Keratinocyte (primary cell): ENCODE results near the gene SLC7A1. TPM values are rescaled to one million over a fixed set of nuclear protein-coding genes. Genes with fewer than 3 reads are reported as not detected.
A peak's percentile ranks its signal among the peaks of the same experiment; 100 is the strongest.

Source experiments
- DNase-seq: peaks from one replicate; pipeline ENCODE4 v3.0.0-alpha.2; 2011; ENCODE audit warnings: low read depth, missing footprints, low spot score
- FAIRE-seq: peaks from 2 replicates; lab custom pipeline; 2011; peaks lifted over from hg19 to GRCh38; lab: Jason Lieb, UNC
- H2AFZ ChIP-seq: 2 replicates; pipeline ENCODE4 v1.6.0; 2012; ENCODE audit warnings: low read length, control low read depth, inconsistent platforms; ENCODE audit not compliant: control insufficient read depth
- H3K27ac ChIP-seq: 2 replicates; pipeline ENCODE4 v1.5.1; 2011; ENCODE audit warnings: low read length; ENCODE audit not compliant: control insufficient read depth, insufficient read depth
- H3K27me3 ChIP-seq: 3 replicates; pipeline ENCODE4 v1.6.0; 2011; ENCODE audit warnings: low read length; ENCODE audit not compliant: control insufficient read depth, insufficient read depth; ENCODE audit errors: extremely low read depth
- H3K36me3 ChIP-seq, 2 experiments: 2 replicates in 1 of 2; 3 replicates in 1 of 2; pipeline ENCODE4 v1.5.1; 2011; ENCODE audit warnings: low read length in 2 of 2, mild to moderate bottlenecking in 1 of 2; ENCODE audit not compliant: control insufficient read depth in 2 of 2, insufficient read depth in 2 of 2; ENCODE audit errors: extremely low read depth in 1 of 2
- H3K4me1 ChIP-seq: 3 replicates; pipeline ENCODE4 v1.5.1; 2011; ENCODE audit warnings: low read length; ENCODE audit not compliant: control insufficient read depth, insufficient read depth; ENCODE audit errors: extremely low read depth
- H3K4me2 ChIP-seq: 3 replicates; pipeline ENCODE4 v1.6.0; 2011; ENCODE audit warnings: low read depth, low read length; ENCODE audit not compliant: control insufficient read depth, insufficient read depth; ENCODE audit errors: extremely low read depth
- H3K4me3 ChIP-seq, 3 experiments: fragments of 200-600 bp in 1 of 3; sonication (generic) in 1 of 3; 2 replicates in 2 of 3; 3 replicates in 1 of 3; pipeline ENCODE4 v1.5.1; 2011 to 2016; ENCODE audit warnings: low read length in 3 of 3, mild to moderate bottlenecking in 3 of 3, control low read depth in 2 of 3, inconsistent platforms in 1 of 3, low read depth in 1 of 3, mixed read lengths in 1 of 3, mixed run types in 1 of 3, moderate library complexity in 1 of 3; ENCODE audit not compliant: control insufficient read depth in 2 of 3, insufficient read depth in 2 of 3; ENCODE audit errors: extremely low read depth in 1 of 3
- H3K79me2 ChIP-seq: 2 replicates; pipeline ENCODE4 v1.6.0; 2012; ENCODE audit warnings: low read length; ENCODE audit not compliant: control insufficient read depth, insufficient read depth
- H3K9ac ChIP-seq: 3 replicates; pipeline ENCODE4 v1.6.0; 2011; ENCODE audit warnings: low read length; ENCODE audit not compliant: control insufficient read depth, insufficient read depth; ENCODE audit errors: extremely low read depth
- H3K9me1 ChIP-seq: 3 replicates; pipeline ENCODE4 v1.6.0; 2011; ENCODE audit warnings: low read length; ENCODE audit not compliant: control insufficient read depth, insufficient read depth; ENCODE audit errors: extremely low read depth
- H3K9me3 ChIP-seq: 2 replicates; pipeline ENCODE4 v1.5.1; 2012; ENCODE audit warnings: low read depth, low read length; ENCODE audit not compliant: control insufficient read depth
- H4K20me1 ChIP-seq: 3 replicates; pipeline ENCODE4 v1.6.0; 2011; ENCODE audit warnings: low read length; ENCODE audit not compliant: control insufficient read depth, insufficient read depth; ENCODE audit errors: extremely low read depth
- CTCF ChIP-seq, 3 experiments: IDR thresholded peaks in 1 of 3; conservative IDR thresholded peaks in 1 of 3; optimal IDR thresholded peaks in 1 of 3; 2 replicates in 2 of 3; 3 replicates in 1 of 3; pipeline versions ENCODE3 to v1.5.1; 2011; ENCODE audit warnings: low read length in 3 of 3, mild to moderate bottlenecking in 3 of 3, moderate library complexity in 2 of 3, control low read depth in 1 of 3, inconsistent platforms in 1 of 3; ENCODE audit not compliant: insufficient read depth in 2 of 3; ENCODE audit errors: extremely low read depth in 1 of 3
- EZH2 ChIP-seq: IDR thresholded peaks from one replicate; pipeline ENCODE4 v1.6.1; 2012; ENCODE audit warnings: inconsistent platforms, mild to moderate bottlenecking, low read length, moderate library complexity
- dilution Hi-C: fragments of 300-500 bp; cut with MboI; formaldehyde crosslinking; loops from one replicate; pipeline ENCODE4 v1.7.0; 2020; ENCODE audit warnings: low sequenced_read_pairs; ENCODE audit not compliant: extremely low pct_ligation_motif_present
- polyA plus RNA-seq, 5 experiments: library from polyadenylated mRNA; depleted of rRNA in 3 of 5; stranded (reverse) in 3 of 5; stranded (forward) in 1 of 5; unstranded in 1 of 5; fragments of >200 nt; gene quantifications; 1 replicate in 1 of 5; 2 replicates in 3 of 5; 3 replicates in 1 of 5; pipeline versions ENCODE4 v1.2.1 to v1.2.3, GENCODE V29; 2011 to 2012; ENCODE audit warnings: missing spikeins in 2 of 5, low read depth in 1 of 5, low replicate concordance in 1 of 5

SLC7A1 gene
- polyA plus RNA-seq, 1 donor (not counting 4 experiments of a cell fraction or from before 2014, with no cell fraction given): 41.5 TPM

GRCh38 chr13:29465741-29466293, 129.7 kb downstream of the SLC7A1 start:
- H2AFZ ChIP-seq: no peak overlapping the region
- TF ChIP-seq CTCF (optimal IDR thresholded peaks at IDR 0.05 in 1 of 3, IDR thresholded peaks at IDR 0.05 in 1 of 3, conservative IDR thresholded peaks at IDR 0.05 in 1 of 3; ENCODE audit: extremely low read depth in 1 of 3, insufficient read depth in 2 of 3, low read length in 3 of 3) (no peak), EZH2 (no peak)
- no peak overlapping the region for H3K9ac ChIP-seq
- H3K27me3 ChIP-seq: no peaks in the 10 kb centered on the region
- FAIRE-seq (peak; percentile 39), DNase-seq (no peak)
- H3K4me1 ChIP-seq: peaks cover 9% of the 10 kb centered on the region
- H3K79me2 ChIP-seq: no peaks in the 10 kb centered on the region
- H3K4me3 ChIP-seq: no peak overlapping the region
- H3K36me3 ChIP-seq: no peaks in the 10 kb centered on the region
- no peaks in the 10 kb centered on the region for H4K20me1 ChIP-seq
- H3K27ac ChIP-seq: no peak overlapping the region
- dilution Hi-C loops: no loop called here
- no peaks in the 10 kb centered on the region for H3K9me1 ChIP-seq
- H3K9me3 ChIP-seq: no peaks in the 10 kb centered on the region
- H3K4me2 ChIP-seq: no peak overlapping the region

GRCh38 chr13:29464105-29464679, 131.3 kb downstream of the SLC7A1 start:
- DNase-seq: no peak
- Histone ChIP-seq H4K20me1 (no peaks in the 10 kb centered on the region), H2AFZ (no peak overlapping the region), H3K4me1 (peaks cover 22% of the 10 kb centered on the region), H3K4me3 (no peak overlapping the region), H3K9ac (no peak overlapping the region), H3K4me2 (no peak overlapping the region), H3K27me3 (no peaks in the 10 kb centered on the region), H3K9me3 (no peaks in the 10 kb centered on the region), H3K36me3 (no peaks in the 10 kb centered on the region), H3K79me2 (no peaks in the 10 kb centered on the region), H3K27ac (no peak overlapping the region), H3K9me1 (no peaks in the 10 kb centered on the region)
- dilution Hi-C loops: no loop called here
- FAIRE-seq: no peak
- TF ChIP-seq EZH2: no peak
- no peak for TF ChIP-seq CTCF (optimal IDR thresholded peaks at IDR 0.05 in 1 of 3, IDR thresholded peaks at IDR 0.05 in 1 of 3, conservative IDR thresholded peaks at IDR 0.05 in 1 of 3; ENCODE audit: extremely low read depth in 1 of 3, insufficient read depth in 2 of 3, low read length in 3 of 3)
